K562 (cell line): ENCODE data around the gene RNF187. TPM values are rescaled to one million over a fixed set of nuclear protein-coding genes. Genes with fewer than 3 reads are reported as not detected.

ENCODE experiments used
- FIP1L1 ChIP-seq: fragments of 200-400 bp; formaldehyde crosslinking; IDR thresholded peaks from 2 replicates; pipeline ENCODE4 v1.6.1; 2018; ENCODE audit warnings: mild to moderate bottlenecking, low read depth, low read length; ENCODE audit not compliant: poor library complexity, severe bottlenecking
- GATAD2A ChIP-seq: fragments of 450-650 bp; IDR thresholded peaks from 2 replicates; pipeline ENCODE4 v1.6.1; 2017
- HDAC1 ChIP-seq, 2 experiments: fragments of 450-650 bp; IDR thresholded peaks; 2 replicates each; pipeline ENCODE4 v1.6.1; 2016 to 2017; ENCODE audit warnings: inconsistent platforms in 1 of 2, mild to moderate bottlenecking in 1 of 2, moderate library complexity in 1 of 2
- PTBP1 ChIP-seq: fragments of 200-400 bp; formaldehyde crosslinking; IDR thresholded peaks from 2 replicates; pipeline ENCODE4 v1.6.1; 2017; ENCODE audit warnings: low read depth, low read length
- SP1 ChIP-seq: sonication (generic); formaldehyde crosslinking; IDR thresholded peaks from 2 replicates; pipeline ENCODE4 v1.8.1; 2022; ENCODE audit warnings: mild to moderate bottlenecking, missing genetic modification reagents
- ZNF124 ChIP-seq: sonication (generic); formaldehyde crosslinking; IDR thresholded peaks from 2 replicates; pipeline ENCODE4 v1.8.1; 2022; ENCODE audit warnings: missing genetic modification reagents
- polyA plus RNA-seq, 8 experiments: library from polyadenylated mRNA; depleted of rRNA in 4 of 8; stranded (reverse) in 5 of 8; unstranded in 3 of 8; fragments of >200 nt; fragmentation: Nextera tagmentation in 2 of 8; fragmentation: Illumina TruSeq in 1 of 8; extraction: Ambion mirVana in 2 of 8; extraction: Trizol in 1 of 8; gene quantifications; 2 replicates each; pipeline versions ENCODE4 v1.2.1 to v1.2.3, GENCODE V29; 2011 to 2014; ENCODE audit warnings: inconsistent platforms in 1 of 8, missing spikeins in 1 of 8
- total RNA-seq, 7 experiments: library from RNA; depleted of rRNA in 6 of 7; stranded (reverse); fragments of >200 nt in 6 of 7; fragmentation: Illumina TruSeq in 2 of 7; extraction: Trizol in 2 of 7; gene quantifications; 2 replicates each; pipeline versions ENCODE4 v1.2.1 to v1.2.3, GENCODE V29; 2011 to 2021; ENCODE audit warnings: low replicate concordance in 1 of 7
- TF ChIP-seq, protein P1 (sequence below), 2 experiments: IDR thresholded peaks; 2 replicates each; pipeline ENCODE4 v1.6.1; 2011; ENCODE audit warnings: borderline replicate concordance in 1 of 2, control low read depth in 1 of 2, low read depth in 1 of 2, low read length in 1 of 2, mild to moderate bottlenecking in 1 of 2, mixed read lengths in 1 of 2, moderate library complexity in 1 of 2; ENCODE audit not compliant: insufficient read depth in 1 of 2, insufficient read length in 1 of 2, poor library complexity in 1 of 2, severe bottlenecking in 1 of 2; ENCODE audit errors: extremely low read depth in 1 of 2
- TF ChIP-seq, protein P2 (sequence below): IDR thresholded peaks from 3 replicates; pipeline ENCODE4 v1.6.1; 2011; ENCODE audit warnings: borderline replicate concordance, mild to moderate bottlenecking; ENCODE audit not compliant: insufficient read length, insufficient read depth
- TF ChIP-seq, protein P3 (sequence below): sonication (generic); formaldehyde crosslinking; IDR thresholded peaks from 2 replicates; pipeline ENCODE4 v1.8.0; 2022; ENCODE audit warnings: missing genetic modification reagents, mild to moderate bottlenecking, borderline replicate concordance
- TF ChIP-seq, protein P4 (sequence below): sonication (generic); formaldehyde crosslinking; IDR thresholded peaks from 2 replicates; pipeline ENCODE4 v1.8.0; 2022; ENCODE audit warnings: mild to moderate bottlenecking, missing genetic modification reagents
- TF ChIP-seq, protein P5 (sequence below), 2 experiments: fragments of 150-350 bp in 1 of 2; IDR thresholded peaks; 2 replicates each; pipeline ENCODE4 v1.6.1; 2012 to 2016; ENCODE audit warnings: low read depth in 2 of 2, low read length in 2 of 2, mild to moderate bottlenecking in 1 of 2, moderate library complexity in 1 of 2
- TF ChIP-seq, protein P6 (sequence below), 2 experiments: IDR thresholded peaks in 1 of 2; conservative IDR thresholded peaks in 1 of 2; 2 replicates each; pipeline ENCODE4 v1.6.1; 2016; ENCODE audit warnings: low read depth in 2 of 2, mild to moderate bottlenecking in 1 of 2, missing compliant biosample characterization in 1 of 2, missing genetic modification characterization in 1 of 2, moderate library complexity in 1 of 2

RNF187 gene
- total and polyA plus RNA-seq, 9 of the 15 experiments (the other 6 are each of a cell fraction or from before 2014, with no cell fraction given), result 2.3 to 119 (median 41.9) TPM

DNA sequence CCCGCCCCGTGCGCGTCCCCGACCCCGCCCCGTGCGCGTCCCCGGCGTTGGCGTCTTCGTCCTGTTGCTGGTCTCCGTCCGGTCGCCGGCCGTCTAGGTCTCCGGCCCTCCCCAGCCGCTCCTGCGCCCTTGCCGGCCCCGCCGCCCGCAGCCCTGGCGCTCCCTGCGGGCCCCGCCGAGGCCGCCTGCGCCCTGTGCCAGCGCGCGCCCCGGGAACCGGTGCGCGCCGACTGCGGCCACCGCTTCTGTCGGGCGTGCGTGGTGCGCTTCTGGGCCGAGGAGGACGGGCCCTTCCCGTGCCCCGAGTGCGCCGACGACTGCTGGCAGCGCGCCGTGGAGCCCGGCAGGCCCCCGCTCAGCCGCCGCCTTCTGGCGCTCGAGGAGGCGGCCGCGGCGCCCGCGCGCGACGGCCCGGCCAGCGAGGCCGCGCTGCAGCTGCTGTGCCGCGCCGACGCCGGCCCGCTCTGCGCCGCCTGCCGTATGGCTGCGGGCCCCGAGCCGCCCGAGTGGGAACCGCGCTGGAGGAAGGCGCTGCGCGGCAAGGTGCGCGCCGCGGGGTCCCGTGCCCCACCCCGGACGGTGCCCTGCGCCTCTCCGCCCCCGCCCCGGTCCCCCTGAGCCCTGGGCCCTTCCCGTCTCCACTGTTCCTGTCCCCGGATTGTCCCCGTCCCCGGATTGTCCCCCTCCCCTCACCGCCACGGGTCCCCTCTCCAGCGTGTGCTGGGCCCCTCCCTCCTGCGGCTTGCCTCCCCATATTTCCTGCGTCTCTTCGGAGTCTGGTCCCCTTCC, at the start of gene RNF187 (continued):
- TF ChIP-seq FIP1L1, result no peak
- TF ChIP-seq, protein P1, sequence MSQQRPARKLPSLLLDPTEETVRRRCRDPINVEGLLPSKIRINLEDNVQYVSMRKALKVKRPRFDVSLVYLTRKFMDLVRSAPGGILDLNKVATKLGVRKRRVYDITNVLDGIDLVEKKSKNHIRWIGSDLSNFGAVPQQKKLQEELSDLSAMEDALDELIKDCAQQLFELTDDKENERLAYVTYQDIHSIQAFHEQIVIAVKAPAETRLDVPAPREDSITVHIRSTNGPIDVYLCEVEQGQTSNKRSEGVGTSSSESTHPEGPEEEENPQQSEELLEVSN (IDR thresholded peaks at IDR 0.05; ENCODE audit: borderline replicate concordance in 1 of 2, extremely low read depth in 1 of 2, insufficient read depth in 1 of 2, insufficient read length in 1 of 2, low read depth in 1 of 2, low read length in 1 of 2, poor library complexity in 1 of 2, severe bottlenecking in 1 of 2), result peak; percentile 27 to 79
- TF ChIP-seq ZNF124 (CRISPR knock-in tag), result no peak
- TF ChIP-seq, protein P2, sequence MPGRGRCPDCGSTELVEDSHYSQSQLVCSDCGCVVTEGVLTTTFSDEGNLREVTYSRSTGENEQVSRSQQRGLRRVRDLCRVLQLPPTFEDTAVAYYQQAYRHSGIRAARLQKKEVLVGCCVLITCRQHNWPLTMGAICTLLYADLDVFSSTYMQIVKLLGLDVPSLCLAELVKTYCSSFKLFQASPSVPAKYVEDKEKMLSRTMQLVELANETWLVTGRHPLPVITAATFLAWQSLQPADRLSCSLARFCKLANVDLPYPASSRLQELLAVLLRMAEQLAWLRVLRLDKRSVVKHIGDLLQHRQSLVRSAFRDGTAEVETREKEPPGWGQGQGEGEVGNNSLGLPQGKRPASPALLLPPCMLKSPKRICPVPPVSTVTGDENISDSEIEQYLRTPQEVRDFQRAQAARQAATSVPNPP, result no peak
- TF ChIP-seq, protein P3, sequence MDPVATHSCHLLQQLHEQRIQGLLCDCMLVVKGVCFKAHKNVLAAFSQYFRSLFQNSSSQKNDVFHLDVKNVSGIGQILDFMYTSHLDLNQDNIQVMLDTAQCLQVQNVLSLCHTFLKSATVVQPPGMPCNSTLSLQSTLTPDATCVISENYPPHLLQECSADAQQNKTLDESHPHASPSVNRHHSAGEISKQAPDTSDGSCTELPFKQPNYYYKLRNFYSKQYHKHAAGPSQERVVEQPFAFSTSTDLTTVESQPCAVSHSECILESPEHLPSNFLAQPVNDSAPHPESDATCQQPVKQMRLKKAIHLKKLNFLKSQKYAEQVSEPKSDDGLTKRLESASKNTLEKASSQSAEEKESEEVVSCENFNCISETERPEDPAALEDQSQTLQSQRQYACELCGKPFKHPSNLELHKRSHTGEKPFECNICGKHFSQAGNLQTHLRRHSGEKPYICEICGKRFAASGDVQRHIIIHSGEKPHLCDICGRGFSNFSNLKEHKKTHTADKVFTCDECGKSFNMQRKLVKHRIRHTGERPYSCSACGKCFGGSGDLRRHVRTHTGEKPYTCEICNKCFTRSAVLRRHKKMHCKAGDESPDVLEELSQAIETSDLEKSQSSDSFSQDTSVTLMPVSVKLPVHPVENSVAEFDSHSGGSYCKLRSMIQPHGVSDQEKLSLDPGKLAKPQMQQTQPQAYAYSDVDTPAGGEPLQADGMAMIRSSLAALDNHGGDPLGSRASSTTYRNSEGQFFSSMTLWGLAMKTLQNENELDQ (CRISPR knock-in tag), result no peak
- TF ChIP-seq, protein P4, sequence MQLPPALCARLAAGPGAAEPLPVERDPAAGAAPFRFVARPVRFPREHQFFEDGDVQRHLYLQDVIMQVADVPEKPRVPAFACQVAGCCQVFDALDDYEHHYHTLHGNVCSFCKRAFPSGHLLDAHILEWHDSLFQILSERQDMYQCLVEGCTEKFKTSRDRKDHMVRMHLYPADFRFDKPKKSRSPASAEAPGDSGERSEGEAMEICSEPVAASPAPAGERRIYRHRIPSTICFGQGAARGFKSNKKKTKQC (CRISPR knock-in tag), result no peak
- TF ChIP-seq, protein P5, sequence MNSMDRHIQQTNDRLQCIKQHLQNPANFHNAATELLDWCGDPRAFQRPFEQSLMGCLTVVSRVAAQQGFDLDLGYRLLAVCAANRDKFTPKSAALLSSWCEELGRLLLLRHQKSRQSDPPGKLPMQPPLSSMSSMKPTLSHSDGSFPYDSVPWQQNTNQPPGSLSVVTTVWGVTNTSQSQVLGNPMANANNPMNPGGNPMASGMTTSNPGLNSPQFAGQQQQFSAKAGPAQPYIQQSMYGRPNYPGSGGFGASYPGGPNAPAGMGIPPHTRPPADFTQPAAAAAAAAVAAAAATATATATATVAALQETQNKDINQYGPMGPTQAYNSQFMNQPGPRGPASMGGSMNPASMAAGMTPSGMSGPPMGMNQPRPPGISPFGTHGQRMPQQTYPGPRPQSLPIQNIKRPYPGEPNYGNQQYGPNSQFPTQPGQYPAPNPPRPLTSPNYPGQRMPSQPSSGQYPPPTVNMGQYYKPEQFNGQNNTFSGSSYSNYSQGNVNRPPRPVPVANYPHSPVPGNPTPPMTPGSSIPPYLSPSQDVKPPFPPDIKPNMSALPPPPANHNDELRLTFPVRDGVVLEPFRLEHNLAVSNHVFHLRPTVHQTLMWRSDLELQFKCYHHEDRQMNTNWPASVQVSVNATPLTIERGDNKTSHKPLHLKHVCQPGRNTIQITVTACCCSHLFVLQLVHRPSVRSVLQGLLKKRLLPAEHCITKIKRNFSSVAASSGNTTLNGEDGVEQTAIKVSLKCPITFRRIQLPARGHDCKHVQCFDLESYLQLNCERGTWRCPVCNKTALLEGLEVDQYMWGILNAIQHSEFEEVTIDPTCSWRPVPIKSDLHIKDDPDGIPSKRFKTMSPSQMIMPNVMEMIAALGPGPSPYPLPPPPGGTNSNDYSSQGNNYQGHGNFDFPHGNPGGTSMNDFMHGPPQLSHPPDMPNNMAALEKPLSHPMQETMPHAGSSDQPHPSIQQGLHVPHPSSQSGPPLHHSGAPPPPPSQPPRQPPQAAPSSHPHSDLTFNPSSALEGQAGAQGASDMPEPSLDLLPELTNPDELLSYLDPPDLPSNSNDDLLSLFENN (IDR thresholded peaks at IDR 0.05; ENCODE audit: low read depth in 2 of 2, low read length in 2 of 2), result no peak
- TF ChIP-seq GATAD2A, result no peak; the same call in 1 of the 2 replicates
- TF ChIP-seq, protein P6, sequence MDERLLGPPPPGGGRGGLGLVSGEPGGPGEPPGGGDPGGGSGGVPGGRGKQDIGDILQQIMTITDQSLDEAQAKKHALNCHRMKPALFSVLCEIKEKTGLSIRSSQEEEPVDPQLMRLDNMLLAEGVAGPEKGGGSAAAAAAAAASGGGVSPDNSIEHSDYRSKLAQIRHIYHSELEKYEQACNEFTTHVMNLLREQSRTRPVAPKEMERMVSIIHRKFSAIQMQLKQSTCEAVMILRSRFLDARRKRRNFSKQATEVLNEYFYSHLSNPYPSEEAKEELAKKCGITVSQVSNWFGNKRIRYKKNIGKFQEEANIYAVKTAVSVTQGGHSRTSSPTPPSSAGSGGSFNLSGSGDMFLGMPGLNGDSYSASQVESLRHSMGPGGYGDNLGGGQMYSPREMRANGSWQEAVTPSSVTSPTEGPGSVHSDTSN (CRISPR knock-in tag; IDR thresholded peaks at IDR 0.05; ENCODE audit: low read depth), result no peak
- TF ChIP-seq, protein P6 (tag; conservative IDR thresholded peaks at IDR 0.05; ENCODE audit: low read depth), result no peak
- TF ChIP-seq SP1 (CRISPR knock-in tag), result 0 out of 2 replicates have a peak, but pooled peaks have one; percentile 33
- 0 out of 4 replicates have a peak, but pooled peaks of 1 of the 2 experiments have one; percentile 43 for TF ChIP-seq HDAC1 (IDR thresholded peaks at IDR 0.05)
- TF ChIP-seq PTBP1, result no peak
